HTERT RPE-1 (cell line): ENCODE measurements around the gene STPG3.

Experiments used
- in situ Hi-C: fragments of 300-500 bp; cut with MboI; formaldehyde crosslinking; loops from 4 replicates; pipeline ENCODE4 v1.14.3; 2020; ENCODE audit warnings: low sequenced_read_pairs

STPG3 gene

DNA sequence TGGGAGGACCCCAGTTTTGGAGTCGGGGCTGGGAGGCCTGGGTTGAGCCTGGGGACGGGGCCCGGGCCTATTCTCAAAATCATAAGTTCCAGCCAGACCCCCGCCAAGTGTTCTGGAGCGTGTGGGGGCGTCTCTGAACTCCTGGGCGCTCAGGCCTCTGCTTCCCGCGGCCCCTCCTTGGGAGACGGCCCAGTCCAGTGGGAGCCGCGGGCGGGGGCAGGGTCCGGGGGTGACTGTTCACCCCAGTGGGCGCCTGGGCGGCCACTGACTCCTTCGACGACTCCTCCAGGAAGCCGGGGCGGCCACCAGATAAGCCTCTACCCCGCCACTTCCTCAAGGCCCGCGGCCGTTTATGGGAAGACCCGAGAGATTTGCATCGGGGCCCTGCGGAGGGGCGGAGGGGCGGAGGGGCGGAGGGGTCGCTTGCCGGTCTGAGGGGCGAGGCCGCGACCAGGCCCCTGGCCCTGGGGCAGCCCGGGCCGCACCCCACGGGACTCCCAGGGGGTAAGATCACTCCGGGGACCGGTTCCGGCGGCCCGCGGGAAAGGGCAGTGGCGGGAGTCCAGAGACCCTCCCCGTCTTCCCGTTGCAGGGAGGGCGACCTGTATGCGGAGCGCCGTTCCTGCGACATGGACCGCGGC lies 27.1 kb downstream of the STPG3 start:
- in situ Hi-C loops, result no loop called here

- in situ Hi-C loops, result no loop called here
Measured at GRCh38 chr9:137278721-137279711, 27.9 kb downstream of the STPG3 start.

GRCh38 chr9:137279741-137280473 lies 28.8 kb downstream of the STPG3 start:
- in situ Hi-C loops, result no loop called here

DNA sequence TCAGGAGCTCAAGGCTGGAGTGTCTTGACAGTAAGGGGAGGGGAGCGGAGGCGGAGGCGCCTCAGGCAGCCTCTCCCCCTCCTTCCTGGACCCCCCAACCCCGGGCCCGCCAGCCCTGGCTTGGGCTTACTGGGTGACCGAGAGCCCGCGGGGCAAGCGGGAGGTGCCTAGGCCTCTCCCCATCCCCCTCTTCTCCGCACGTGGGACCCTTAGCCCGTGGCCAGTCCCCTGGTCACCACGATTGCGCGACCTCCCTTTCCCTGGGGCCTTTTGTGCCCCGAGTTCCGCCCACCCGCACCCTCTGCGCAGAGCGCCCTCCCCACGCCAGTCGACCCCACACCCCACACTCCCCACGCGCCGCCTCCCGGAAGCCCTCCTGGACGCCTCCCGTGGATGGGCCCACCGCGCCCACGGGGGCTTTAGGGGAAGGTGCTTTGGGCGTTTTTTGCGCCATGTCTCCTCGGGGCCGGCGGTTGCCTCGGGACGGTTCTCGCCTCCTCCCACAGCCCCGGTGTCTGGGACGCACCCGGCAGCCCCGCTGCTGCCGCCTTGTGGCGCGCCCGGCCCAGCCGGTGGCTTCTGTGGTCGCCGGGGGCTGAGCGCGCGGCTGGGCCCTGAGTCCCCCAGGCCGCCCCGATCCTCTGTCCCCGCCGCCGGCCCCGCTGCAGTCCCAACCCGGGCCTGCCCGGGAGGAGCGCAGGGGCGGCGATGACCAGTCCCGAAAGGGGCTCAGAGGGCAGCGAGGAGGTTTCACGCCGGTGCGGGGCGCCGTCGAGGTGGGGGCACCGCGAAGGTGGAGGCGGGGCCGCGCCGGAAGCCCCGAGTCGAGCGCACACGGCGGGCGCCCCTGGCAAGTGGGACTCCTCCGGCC lies 29.6 kb downstream of the STPG3 start:
- in situ Hi-C loops, result no loop called here

DNA sequence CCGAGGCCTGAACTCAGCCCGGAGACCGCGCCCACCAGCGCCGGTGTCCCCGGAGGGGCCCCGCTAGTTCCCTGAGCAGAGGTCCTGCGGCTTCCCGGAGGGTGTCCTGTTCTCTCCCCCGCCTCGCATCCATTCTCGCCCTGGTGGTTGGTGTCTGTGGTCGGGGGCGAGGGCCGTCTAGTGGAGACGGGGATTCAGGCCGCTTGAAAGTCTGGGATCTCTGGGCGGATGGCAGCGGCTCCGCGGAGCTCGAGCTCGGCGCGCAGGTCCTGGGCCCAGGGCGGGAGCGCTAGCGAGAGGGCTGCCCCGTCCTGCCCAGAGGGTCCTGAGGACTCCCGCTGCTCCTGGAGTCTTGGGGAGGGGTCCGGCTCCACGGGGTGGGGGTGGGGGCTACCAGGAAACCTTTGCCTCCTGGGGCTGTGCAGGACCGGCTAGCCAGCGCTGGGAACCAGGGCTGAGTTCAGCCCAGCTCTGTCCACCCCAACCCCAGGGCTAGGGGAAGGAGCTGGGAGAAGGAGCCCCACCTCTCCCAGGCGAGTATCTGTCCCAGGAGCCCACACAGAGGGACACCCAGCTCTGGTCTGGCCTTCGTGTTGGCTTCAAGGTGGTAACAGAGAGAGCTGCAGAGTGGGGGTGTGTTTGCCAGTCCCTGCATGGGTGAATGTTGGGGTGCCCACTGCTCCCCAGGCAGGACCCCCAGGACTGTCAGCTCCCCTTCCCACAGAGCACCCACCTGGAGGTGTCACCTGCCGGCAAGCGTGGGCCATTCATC lies 30.4 kb downstream of the STPG3 start:
- in situ Hi-C loops, result no loop called here

DNA sequence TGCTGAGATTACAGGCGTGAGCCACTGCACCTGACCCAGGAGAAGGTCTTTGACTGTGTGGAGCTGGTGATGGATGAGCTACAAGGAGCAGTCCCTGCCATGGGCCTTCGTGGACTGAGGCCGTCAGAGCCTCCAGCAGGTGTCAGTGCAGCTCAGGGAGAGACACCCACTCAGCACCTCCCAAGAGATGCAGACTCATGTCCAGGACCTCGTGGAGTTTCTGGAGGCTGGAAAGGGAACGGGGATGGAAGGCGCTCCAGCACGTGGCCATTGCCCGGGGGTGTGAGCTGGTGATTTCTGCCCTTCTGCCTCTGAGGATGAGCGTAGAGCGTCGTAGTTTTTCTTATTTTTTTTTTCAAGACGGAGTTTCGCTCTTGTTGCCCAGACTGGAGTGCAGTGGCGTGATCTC lies 35.9 kb downstream of the STPG3 start:
- in situ Hi-C loops, result no loop called here

- in situ Hi-C loops, result no loop called here
Measured at GRCh38 chr9:137293094-137293481, 42.0 kb downstream of the STPG3 start.

GRCh38 chr9:137293482-137294090 lies 42.5 kb downstream of the STPG3 start:
- in situ Hi-C loops, result no loop called here

- in situ Hi-C loops, result no loop called here
Measured at GRCh38 chr9:137294091-137294680, 43.1 kb downstream of the STPG3 start.

- in situ Hi-C loops, result no loop called here
Measured at GRCh38 chr9:137294681-137295237, 43.7 kb downstream of the STPG3 start.

- in situ Hi-C loops, result no loop called here
Measured at GRCh38 chr9:137295238-137295811, 44.2 kb downstream of the STPG3 start.

- in situ Hi-C loops, result no loop called here
Measured at GRCh38 chr9:137295849-137296669, 45.0 kb downstream of the STPG3 start.

DNA sequence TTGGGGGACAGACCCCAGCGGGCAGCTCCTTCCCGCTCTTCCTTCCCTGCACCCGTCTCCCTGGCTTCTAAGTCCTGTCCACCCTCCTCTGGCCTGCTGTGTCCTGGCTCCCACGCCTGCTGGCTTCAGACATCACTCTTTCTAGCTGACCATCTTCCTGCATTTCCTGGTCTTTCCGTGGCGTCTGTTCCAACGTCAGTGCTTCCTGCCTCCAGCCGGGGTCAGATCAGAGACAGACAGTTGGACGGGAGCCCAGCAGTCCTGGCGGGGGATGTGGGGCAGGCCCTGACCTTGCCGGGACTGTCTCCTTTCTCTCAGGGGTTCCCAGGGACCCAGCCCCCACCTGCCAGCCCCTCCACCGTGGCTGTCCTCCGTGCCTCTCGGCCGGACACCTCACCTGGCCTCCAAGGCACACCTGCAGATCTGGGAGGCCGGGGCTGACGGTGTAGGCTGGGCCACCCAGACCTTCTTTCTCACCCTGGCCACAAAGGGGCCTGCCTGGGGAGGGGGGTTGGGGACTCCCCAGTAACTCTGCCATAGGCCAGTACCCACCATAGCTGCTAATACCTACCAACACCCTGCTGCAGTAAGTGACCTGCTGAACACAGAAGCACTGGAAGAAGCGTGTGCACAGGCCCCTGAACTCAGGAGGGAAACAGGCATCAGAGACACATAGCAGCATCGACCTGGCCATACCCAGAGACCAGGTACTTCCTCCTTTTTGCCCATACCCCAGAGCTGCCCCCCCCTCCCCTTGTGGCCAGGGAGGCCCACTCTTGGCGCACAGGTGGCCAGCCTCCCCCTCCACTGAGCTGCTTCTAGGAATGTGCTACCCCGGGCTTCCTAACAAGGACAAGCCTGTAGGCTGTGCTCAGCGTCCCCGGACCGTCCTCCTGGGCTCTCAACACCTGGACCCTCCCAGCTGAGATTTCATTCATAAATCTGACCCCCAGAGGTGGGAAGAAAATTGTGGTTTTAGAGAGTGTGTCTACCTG lies 45.9 kb downstream of the STPG3 start:
- in situ Hi-C loops, result no loop called here

- in situ Hi-C loops, result no loop called here
Measured at GRCh38 chr9:137297966-137298365, 46.9 kb downstream of the STPG3 start.

DNA sequence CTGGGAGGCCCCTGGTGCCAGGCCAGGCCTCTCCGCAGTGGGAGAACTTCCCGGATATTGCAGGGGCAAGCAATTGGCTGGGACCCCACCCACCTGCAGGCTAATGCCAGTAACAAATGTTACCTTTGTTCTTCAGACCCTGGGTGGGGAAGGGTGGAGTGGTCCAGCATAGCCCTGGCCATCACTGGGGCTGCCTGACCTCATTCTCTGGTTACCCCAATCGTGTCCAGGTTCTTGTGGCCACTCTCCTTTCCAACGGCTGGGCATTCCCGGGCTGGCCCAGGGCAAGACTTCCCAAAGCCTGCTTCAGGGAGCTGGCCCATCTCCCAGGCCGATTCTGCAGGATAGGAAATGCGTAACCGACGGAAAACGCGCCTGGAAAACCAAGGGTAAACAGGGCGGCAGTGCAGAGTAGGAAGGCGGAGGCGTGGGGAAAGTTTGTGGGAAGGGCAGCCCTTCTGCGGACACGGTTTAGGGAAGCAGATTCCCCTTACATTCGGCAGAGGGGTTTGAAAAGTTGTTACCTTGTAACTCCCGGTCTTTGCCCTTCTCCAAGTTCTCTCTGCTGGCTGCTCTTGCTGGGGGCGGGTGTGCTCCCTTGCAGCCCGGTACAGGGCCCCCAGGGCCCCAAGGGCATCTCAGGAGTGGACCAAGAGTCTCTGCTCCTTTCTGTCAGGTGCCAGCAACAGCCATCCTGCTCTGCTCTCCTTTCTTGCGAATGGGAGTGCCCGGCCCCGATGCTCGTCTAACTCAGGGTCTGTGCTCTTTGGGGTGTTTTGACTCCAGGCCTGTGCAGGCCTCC lies 47.5 kb downstream of the STPG3 start:
- in situ Hi-C loops, result no loop called here

DNA sequence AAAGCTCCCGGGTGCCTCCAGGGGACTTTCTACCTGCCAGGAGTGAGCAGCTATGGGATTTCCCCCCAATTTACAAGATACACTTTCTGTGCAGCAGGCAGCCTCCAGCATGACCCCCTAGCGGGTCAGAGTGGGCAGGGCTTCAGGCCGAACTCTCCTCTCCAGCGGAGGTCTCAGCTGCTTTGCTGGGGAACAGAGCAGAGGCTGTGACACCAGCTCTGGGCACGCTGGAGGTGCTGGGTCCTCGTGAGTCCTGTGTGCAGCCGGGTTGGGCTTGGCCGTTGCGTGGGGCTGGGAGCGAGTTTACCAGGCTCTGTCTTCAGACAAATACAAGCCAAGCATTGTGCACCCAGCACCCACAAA lies 48.1 kb downstream of the STPG3 start:
- in situ Hi-C loops, result no loop called here
